Testis (tissue), 3 donors: ENCODE data around the gene TMEM222. TPM values are rescaled to one million over a fixed set of nuclear protein-coding genes. Genes with fewer than 3 reads are reported as not detected.
A peak's percentile ranks its signal among the peaks of the same experiment; 100 is the strongest.
"Not testable (repeated sequence)": the region's sequence is repeated elsewhere in the genome, so short reads cannot be mapped to it uniquely, and the experiment has no call there.

ENCODE experiments used
- DNase-seq: peaks from one replicate; pipeline ENCODE4 v3.0.0-alpha.2; 2019
- H3K27ac ChIP-seq, 2 donors: fragments of 200-600 bp; sonication (generic); one replicate each; pipeline ENCODE4 v1.5.1; 2019
- H3K27me3 ChIP-seq: fragments of 200-600 bp; sonication (generic); one replicate; pipeline ENCODE4 v1.5.1; 2019
- H3K36me3 ChIP-seq: fragments of 200-600 bp; sonication (generic); one replicate; pipeline ENCODE4 v1.5.1; 2017; ENCODE audit warnings: low read depth; ENCODE audit errors: missing control alignments
- H3K4me1 ChIP-seq: fragments of 200-600 bp; sonication (generic); one replicate; pipeline ENCODE4 v1.5.1; 2019
- H3K4me3 ChIP-seq, 2 donors: fragments of 200-600 bp; sonication (generic); one replicate each; pipeline ENCODE4 v1.5.1; 2017 to 2019
- H3K9me3 ChIP-seq: fragments of 200-600 bp; sonication (generic); one replicate; pipeline ENCODE4 v1.5.1; 2017
- POLR2A ChIP-seq: fragments of 450-650 bp; IDR thresholded peaks from one replicate; pipeline ENCODE4 v1.6.1; 2017; ENCODE audit warnings: antibody characterized with exemption, mild to moderate bottlenecking, moderate library complexity
- WGBS, 2 donors: methylation state at CpG; one replicate each; pipeline ENCODE4 v1.1.5; 2018; 5-methylcytosine and 5-hydroxymethylcytosine counted together
- intact Hi-C: fragments of 100-400 bp; cut with DNase I; formaldehyde crosslinking; loops from one replicate; pipeline ENCODE4 v1.15.1; 2023; ENCODE audit warnings: low total_unique reads
- polyA plus RNA-seq: library from polyadenylated mRNA; stranded (reverse); fragments of 350-450 nt; fragmentation: Illumina TruSeq; extraction: RNeasy Lipid Tissue Mini Kit (QIAGEN cat#74804); gene quantifications from one replicate; pipeline ENCODE4 v1.2.3, GENCODE V29; 2014; ENCODE audit warnings: low read depth, low replicate concordance; ENCODE audit not compliant: insufficient read depth
- small RNA-seq, 2 donors: library from RNA; depleted of rRNA; stranded (forward); fragments of <200 nt; gene quantifications; one replicate each; pipeline ENCODE3, GENCODE V24; 2016
- total RNA-seq, 2 donors: library from RNA; depleted of rRNA; stranded (reverse); fragments of >200 nt; gene quantifications; one replicate each; pipeline ENCODE4 v1.2.3, GENCODE V29; 2016
- TF ChIP-seq, protein P1 (sequence below), 3 experiments: fragments of 450-650 bp in 2 of 3; fragments of 200-600 bp in 1 of 3; sonication (generic) in 1 of 3; IDR thresholded peaks; one replicate each; pipeline ENCODE4 v1.5.1; 2016 to 2019; ENCODE audit warnings: antibody characterized with exemption in 3 of 3, mild to moderate bottlenecking in 2 of 3, moderate library complexity in 1 of 3

The TMEM222 gene
- total and polyA plus RNA-seq, 3 donors from 2014 or later = 41.4 to 81.6 (median 67.5) TPM

DNA sequence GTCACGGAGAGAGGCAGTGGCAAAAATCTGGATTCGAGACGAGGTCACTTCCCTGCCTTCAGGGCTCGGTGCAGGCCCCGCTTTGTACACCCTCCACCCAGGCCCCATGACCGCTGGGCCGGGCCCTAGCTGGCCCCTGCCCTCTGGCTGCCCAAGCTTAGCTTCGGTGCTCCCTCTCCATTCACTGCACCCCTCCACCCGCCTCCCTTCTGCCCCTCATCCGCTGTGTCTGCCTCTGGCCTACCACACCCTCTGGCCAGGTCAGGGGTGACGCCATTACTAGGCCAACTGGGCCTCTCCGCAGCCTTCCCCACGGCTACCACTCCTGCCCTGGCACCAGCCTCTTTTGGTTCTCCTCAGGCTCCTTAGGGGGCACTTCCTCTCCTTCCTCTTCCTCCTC is 61.7 kb downstream of the TMEM222 start:
- 65 to 73% methylated on average over 13 of the region's 13 CpGs for WGBS, 2 donors
- intact Hi-C loops = no loop called here

DNA sequence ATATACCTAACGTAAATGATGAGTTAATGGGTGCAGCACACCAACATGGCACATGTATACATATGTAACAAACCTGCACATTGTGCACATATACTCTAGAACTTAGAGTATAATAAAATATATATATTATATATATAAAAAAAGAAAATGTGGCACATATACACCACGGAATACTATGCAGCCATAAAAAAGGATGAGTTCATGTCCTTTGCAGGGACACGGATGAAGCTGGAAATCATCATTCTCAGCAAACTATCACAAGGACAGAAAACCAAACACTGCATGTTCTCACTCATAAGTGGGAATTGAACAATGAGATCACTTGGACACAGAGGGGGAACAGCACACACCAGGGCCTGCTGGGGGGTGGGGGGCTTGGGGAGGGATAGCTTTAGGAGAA is 62.8 kb downstream of the TMEM222 start:
- H3K27ac ChIP-seq, H3K36me3 ChIP-seq, H3K4me3 ChIP-seq, H3K9me3 ChIP-seq, H3K27me3 ChIP-seq, H3K4me1 ChIP-seq, DNase-seq, intact Hi-C loops: not testable (repeated sequence)
- WGBS, 2 donors = 93 to 99% methylated on average over 3 of the region's 3 CpGs

More for the DNA sequence above, 61.7 kb downstream of the TMEM222 start:
- no peak for DNase-seq
- TF ChIP-seq, protein P1, sequence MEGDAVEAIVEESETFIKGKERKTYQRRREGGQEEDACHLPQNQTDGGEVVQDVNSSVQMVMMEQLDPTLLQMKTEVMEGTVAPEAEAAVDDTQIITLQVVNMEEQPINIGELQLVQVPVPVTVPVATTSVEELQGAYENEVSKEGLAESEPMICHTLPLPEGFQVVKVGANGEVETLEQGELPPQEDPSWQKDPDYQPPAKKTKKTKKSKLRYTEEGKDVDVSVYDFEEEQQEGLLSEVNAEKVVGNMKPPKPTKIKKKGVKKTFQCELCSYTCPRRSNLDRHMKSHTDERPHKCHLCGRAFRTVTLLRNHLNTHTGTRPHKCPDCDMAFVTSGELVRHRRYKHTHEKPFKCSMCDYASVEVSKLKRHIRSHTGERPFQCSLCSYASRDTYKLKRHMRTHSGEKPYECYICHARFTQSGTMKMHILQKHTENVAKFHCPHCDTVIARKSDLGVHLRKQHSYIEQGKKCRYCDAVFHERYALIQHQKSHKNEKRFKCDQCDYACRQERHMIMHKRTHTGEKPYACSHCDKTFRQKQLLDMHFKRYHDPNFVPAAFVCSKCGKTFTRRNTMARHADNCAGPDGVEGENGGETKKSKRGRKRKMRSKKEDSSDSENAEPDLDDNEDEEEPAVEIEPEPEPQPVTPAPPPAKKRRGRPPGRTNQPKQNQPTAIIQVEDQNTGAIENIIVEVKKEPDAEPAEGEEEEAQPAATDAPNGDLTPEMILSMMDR (IDR thresholded peaks at IDR 0.05) = no peak
- no peak for TF ChIP-seq POLR2A
- Histone ChIP-seq H3K9me3 (no peaks in the 10 kb centered on the region), H3K36me3 (no peaks in the 10 kb centered on the region), H3K27me3 (no peaks in the 10 kb centered on the region), H3K27ac (no peak overlapping the region), H3K4me3 (peak overlapping the region in 1 of 2 donors; percentile 15), H3K4me1 (peaks cover 8% of the 10 kb centered on the region)

Small RNA genes lying within 50 kb of the gene (small RNA-seq; reads per million reads assigned to genes)
- 0 reads per million in 2 donors for gene RNU6-48P

Other genes with a start within 250 kb of the TMEM222 start
- 10 to 100 TPM; 16.8 to 26.4 TPM for gene SLC9A1, start 167.0 kb upstream of the TMEM222 start, total RNA-seq
- gene SLC9A1, start 167.0 kb upstream of the TMEM222 start, polyA plus RNA-seq = 33.5 TPM
- 10 to 100 TPM; 61.4 to 69.5 TPM for gene WDTC1, start 87.5 kb upstream of the TMEM222 start, total RNA-seq
- 142 TPM for gene WDTC1, start 87.5 kb upstream of the TMEM222 start, polyA plus RNA-seq
- 1 to 10 TPM; 2.3 to 5.4 TPM for gene SYTL1, start 19.9 kb downstream of the TMEM222 start, total RNA-seq
- gene SYTL1, start 19.9 kb downstream of the TMEM222 start, polyA plus RNA-seq = 6.0 TPM
- gene MAP3K6, start 44.8 kb downstream of the TMEM222 start, total RNA-seq = 10 to 100 TPM; 18.8 to 31.7 TPM
- 18.4 TPM for gene MAP3K6, start 44.8 kb downstream of the TMEM222 start, polyA plus RNA-seq
- 1 to 10 TPM; 3.6 to 6.9 TPM for gene FCN3, start 52.7 kb downstream of the TMEM222 start, total RNA-seq
- 0.54 TPM for gene FCN3, start 52.7 kb downstream of the TMEM222 start, polyA plus RNA-seq
- gene CD164L2, start 61.2 kb downstream of the TMEM222 start, total RNA-seq = 1 to 10 TPM in 1 of 2 donors, under 1 TPM in 1; 0.24 to 1.5 TPM
- 0.76 TPM for gene CD164L2, start 61.2 kb downstream of the TMEM222 start, polyA plus RNA-seq
- gene GPR3, start 70.5 kb downstream of the TMEM222 start, total RNA-seq = under 1 TPM; 0.12 to 0.47 TPM
- 0.20 TPM for gene GPR3, start 70.5 kb downstream of the TMEM222 start, polyA plus RNA-seq
- gene WASF2, start 168.0 kb downstream of the TMEM222 start, total RNA-seq = 10 to 100 TPM; 57.8 to 58.0 TPM
- gene WASF2, start 168.0 kb downstream of the TMEM222 start, polyA plus RNA-seq = 128 TPM